Liver (tissue), 9 donors: Measurements from ENCODE around the gene PEX19. TPM values are rescaled to one million over a fixed set of nuclear protein-coding genes. Genes with fewer than 3 reads are reported as not detected.

Source experiments
- DNase-seq: peaks from one replicate; pipeline ENCODE4 v3.0.0-alpha.2; 2017; ENCODE audit warnings: low spot score
- H3K27ac ChIP-seq, 2 donors: one replicate each; pipeline ENCODE4 v1.7.0; 2013; ENCODE audit warnings: inconsistent platforms in 2 of 2, low read length in 2 of 2, control low read depth in 1 of 2, low read depth in 1 of 2, mild to moderate bottlenecking in 1 of 2
- H3K27me3 ChIP-seq, 4 donors: one replicate each; pipeline versions ENCODE4 v1.6.1 to v1.7.0; 2013; ENCODE audit warnings: low read length in 3 of 4, inconsistent platforms in 1 of 4, mild to moderate bottlenecking in 1 of 4, moderate library complexity in 1 of 4; ENCODE audit not compliant: control insufficient read depth in 4 of 4, insufficient read depth in 4 of 4
- H3K36me3 ChIP-seq, 4 donors: one replicate each; pipeline versions ENCODE4 v1.6.1 to v1.7.0; 2013; ENCODE audit warnings: low read length in 3 of 4, mild to moderate bottlenecking in 3 of 4, low read depth in 1 of 4, moderate library complexity in 1 of 4; ENCODE audit not compliant: control insufficient read depth in 4 of 4, insufficient read depth in 3 of 4
- H3K4me1 ChIP-seq, 4 donors: one replicate each; pipeline versions ENCODE4 v1.6.1 to v1.7.0; 2013; ENCODE audit warnings: low read length in 3 of 4, mild to moderate bottlenecking in 3 of 4, moderate library complexity in 1 of 4; ENCODE audit not compliant: control insufficient read depth in 4 of 4, insufficient read depth in 4 of 4
- H3K4me3 ChIP-seq, 3 donors: one replicate each; pipeline versions ENCODE4 v1.6.1 to v1.7.0; 2013; ENCODE audit warnings: low read length in 3 of 3, control low read depth in 1 of 3, low read depth in 1 of 3, mild to moderate bottlenecking in 1 of 3
- H3K9ac ChIP-seq, 2 donors: one replicate each; pipeline ENCODE4 v1.7.0; 2013; ENCODE audit warnings: low read length in 2 of 2, mild to moderate bottlenecking in 2 of 2, moderate library complexity in 2 of 2, control low read depth in 1 of 2, low read depth in 1 of 2
- H3K9me3 ChIP-seq, 4 donors: one replicate each; pipeline versions ENCODE4 v1.6.1 to v1.7.0; 2013; ENCODE audit warnings: low read length in 3 of 4; ENCODE audit not compliant: control insufficient read depth in 4 of 4
- EGR1 ChIP-seq, 2 donors: IDR thresholded peaks; 2 replicates each; pipeline ENCODE4 v1.6.1; 2016 to 2018; ENCODE audit warnings: antibody characterized with exemption in 2 of 2, low read depth in 2 of 2
- FOXA1 ChIP-seq: IDR thresholded peaks from 2 replicates; pipeline ENCODE4 v1.6.1; 2016; ENCODE audit warnings: antibody characterized with exemption
- FOXA2 ChIP-seq: IDR thresholded peaks from 2 replicates; pipeline ENCODE4 v1.6.1; 2016; ENCODE audit warnings: antibody characterized with exemption
- GABPA ChIP-seq, 2 donors: IDR thresholded peaks in 1 of 2; conservative IDR thresholded peaks in 1 of 2; 2 replicates each; pipeline ENCODE4 v1.6.1; 2016; ENCODE audit warnings: antibody characterized with exemption in 2 of 2, mild to moderate bottlenecking in 1 of 2, moderate library complexity in 1 of 2
- HNF4A ChIP-seq, 2 donors: conservative IDR thresholded peaks; 2 replicates each; pipeline ENCODE4 v1.6.1; 2016; ENCODE audit warnings: antibody characterized with exemption in 2 of 2, mild to moderate bottlenecking in 2 of 2
- HNF4G ChIP-seq: IDR thresholded peaks from 2 replicates; pipeline ENCODE4 v1.6.1; 2016; ENCODE audit warnings: antibody characterized with exemption
- JUND ChIP-seq, 2 donors: IDR thresholded peaks; 2 replicates each; pipeline ENCODE4 v1.6.1; 2016; ENCODE audit warnings: antibody characterized with exemption in 2 of 2
- NR2F2 ChIP-seq: IDR thresholded peaks from 2 replicates; pipeline ENCODE4 v1.6.1; 2016; ENCODE audit warnings: antibody characterized with exemption
- RAD21 ChIP-seq, 2 donors: IDR thresholded peaks; 2 replicates each; pipeline ENCODE4 v1.6.1; 2016; ENCODE audit warnings: antibody characterized with exemption in 2 of 2, mild to moderate bottlenecking in 2 of 2
- RXRA ChIP-seq, 2 donors: IDR thresholded peaks; 2 replicates each; pipeline ENCODE4 v1.6.1; 2017 to 2018; ENCODE audit warnings: antibody characterized with exemption in 2 of 2, mild to moderate bottlenecking in 1 of 2
- SP1 ChIP-seq: IDR thresholded peaks from 2 replicates; pipeline ENCODE4 v1.6.1; 2018; ENCODE audit warnings: antibody characterized with exemption, mild to moderate bottlenecking
- TAF1 ChIP-seq: conservative IDR thresholded peaks from 2 replicates; pipeline ENCODE4 v1.6.1; 2016; ENCODE audit warnings: antibody characterized with exemption, mild to moderate bottlenecking
- YY1 ChIP-seq: IDR thresholded peaks from 2 replicates; pipeline ENCODE4 v1.6.1; 2016; ENCODE audit warnings: antibody characterized with exemption, mild to moderate bottlenecking
- WGBS: extraction: QIAGEN DNeasy Blood & Tissue Kit; methylation state at CpG from one replicate; pipeline ENCODE4 v1.1.7; 2013; 5-methylcytosine and 5-hydroxymethylcytosine counted together
- polyA plus RNA-seq, 2 donors: library from polyadenylated mRNA; stranded (reverse) in 1 of 2; unstranded in 1 of 2; fragments of 200-250 nt in 1 of 2; fragments of >200 nt in 1 of 2; fragmentation: Nextera tagmentation in 1 of 2; extraction: Ambion mirVana in 1 of 2; gene quantifications; one replicate each; pipeline versions ENCODE4 v1.2.1 to v1.2.3, GENCODE V29; 2013 to 2015
- total RNA-seq, 2 donors: library from RNA; depleted of rRNA; stranded (reverse); fragments of >200 nt; gene quantifications; one replicate each; pipeline ENCODE4 v1.2.3, GENCODE V29; 2014
- TF ChIP-seq, protein P1 (sequence below): IDR thresholded peaks from 2 replicates; pipeline ENCODE4 v1.6.1; 2016; ENCODE audit warnings: antibody characterized with exemption
- TF ChIP-seq, protein P2 (sequence below): IDR thresholded peaks from 2 replicates; pipeline ENCODE4 v1.6.1; 2016; ENCODE audit warnings: antibody characterized with exemption, mild to moderate bottlenecking
- TF ChIP-seq, protein P3 (sequence below): IDR thresholded peaks from 2 replicates; pipeline ENCODE4 v1.6.1; 2016; ENCODE audit warnings: antibody characterized with exemption
- donor health status: healthy.
- donor health status: healthy.
- donor health status: healthy.
- donor health status: healthy.
- donor health status: healthy.

PEX19 gene
- total and polyA plus RNA-seq, 4 donors = 24.8 to 73.9 (median 43.7) TPM

- TF ChIP-seq, protein P1, sequence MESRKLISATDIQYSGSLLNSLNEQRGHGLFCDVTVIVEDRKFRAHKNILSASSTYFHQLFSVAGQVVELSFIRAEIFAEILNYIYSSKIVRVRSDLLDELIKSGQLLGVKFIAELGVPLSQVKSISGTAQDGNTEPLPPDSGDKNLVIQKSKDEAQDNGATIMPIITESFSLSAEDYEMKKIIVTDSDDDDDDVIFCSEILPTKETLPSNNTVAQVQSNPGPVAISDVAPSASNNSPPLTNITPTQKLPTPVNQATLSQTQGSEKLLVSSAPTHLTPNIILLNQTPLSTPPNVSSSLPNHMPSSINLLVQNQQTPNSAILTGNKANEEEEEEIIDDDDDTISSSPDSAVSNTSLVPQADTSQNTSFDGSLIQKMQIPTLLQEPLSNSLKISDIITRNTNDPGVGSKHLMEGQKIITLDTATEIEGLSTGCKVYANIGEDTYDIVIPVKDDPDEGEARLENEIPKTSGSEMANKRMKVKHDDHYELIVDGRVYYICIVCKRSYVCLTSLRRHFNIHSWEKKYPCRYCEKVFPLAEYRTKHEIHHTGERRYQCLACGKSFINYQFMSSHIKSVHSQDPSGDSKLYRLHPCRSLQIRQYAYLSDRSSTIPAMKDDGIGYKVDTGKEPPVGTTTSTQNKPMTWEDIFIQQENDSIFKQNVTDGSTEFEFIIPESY = no peak
- TF ChIP-seq SP1 = no peak
- no peak for TF ChIP-seq JUND (IDR thresholded peaks at IDR 0.05)
- TF ChIP-seq RXRA (IDR thresholded peaks at IDR 0.05) = no peak
- no peak for TF ChIP-seq FOXA1
- no peak for TF ChIP-seq TAF1
- no peak for TF ChIP-seq YY1
- no peak for TF ChIP-seq HNF4A (conservative IDR thresholded peaks at IDR 0.05)
- TF ChIP-seq FOXA2 = no peak
- TF ChIP-seq EGR1 (IDR thresholded peaks at IDR 0.05; ENCODE audit: low read depth in 2 of 2) = no peak
- no peak for TF ChIP-seq RAD21 (IDR thresholded peaks at IDR 0.05)
- no peak for TF ChIP-seq GABPA (IDR thresholded peaks at IDR 0.05 in 1 of 2, conservative IDR thresholded peaks at IDR 0.05 in 1 of 2)
- DNase-seq = no peak
- Histone ChIP-seq H3K9ac (no peak overlapping the region), H3K27me3 (no peaks in the 10 kb centered on the region), H3K36me3 (peaks cover 29 to 71% (median 57%) of the 10 kb centered on the region in 4 donors), H3K9me3 (no peaks in the 10 kb centered on the region), H3K4me3 (no peak overlapping the region), H3K4me1 (no peaks in the 10 kb centered on the region), H3K27ac (no peak overlapping the region)
- 88% methylated on average over 2 of the region's 2 CpGs for WGBS
Measured at GRCh38 chr1:160315359-160315758, 30.4 kb upstream of the PEX19 start.

- no peaks in the 10 kb centered on the region for H3K9me3 ChIP-seq
- 76% methylated on average over 1 of the region's 1 CpG for WGBS
- H3K9ac ChIP-seq = no peak overlapping the region
- no peak for DNase-seq
- H3K27me3 ChIP-seq = no peaks in the 10 kb centered on the region
- H3K4me3 ChIP-seq = no peak overlapping the region
- H3K27ac ChIP-seq = no peak overlapping the region
- H3K4me1 ChIP-seq = no peaks in the 10 kb centered on the region
- TF ChIP-seq FOXA1 (no peak), HNF4A (conservative IDR thresholded peaks at IDR 0.05) (no peak), HNF4G (no peak), YY1 (no peak), SP1 (no peak), EGR1 (IDR thresholded peaks at IDR 0.05; ENCODE audit: low read depth in 2 of 2) (no peak), FOXA2 (no peak), TAF1 (no peak), NR2F2 (no peak)
- TF ChIP-seq, protein P2, sequence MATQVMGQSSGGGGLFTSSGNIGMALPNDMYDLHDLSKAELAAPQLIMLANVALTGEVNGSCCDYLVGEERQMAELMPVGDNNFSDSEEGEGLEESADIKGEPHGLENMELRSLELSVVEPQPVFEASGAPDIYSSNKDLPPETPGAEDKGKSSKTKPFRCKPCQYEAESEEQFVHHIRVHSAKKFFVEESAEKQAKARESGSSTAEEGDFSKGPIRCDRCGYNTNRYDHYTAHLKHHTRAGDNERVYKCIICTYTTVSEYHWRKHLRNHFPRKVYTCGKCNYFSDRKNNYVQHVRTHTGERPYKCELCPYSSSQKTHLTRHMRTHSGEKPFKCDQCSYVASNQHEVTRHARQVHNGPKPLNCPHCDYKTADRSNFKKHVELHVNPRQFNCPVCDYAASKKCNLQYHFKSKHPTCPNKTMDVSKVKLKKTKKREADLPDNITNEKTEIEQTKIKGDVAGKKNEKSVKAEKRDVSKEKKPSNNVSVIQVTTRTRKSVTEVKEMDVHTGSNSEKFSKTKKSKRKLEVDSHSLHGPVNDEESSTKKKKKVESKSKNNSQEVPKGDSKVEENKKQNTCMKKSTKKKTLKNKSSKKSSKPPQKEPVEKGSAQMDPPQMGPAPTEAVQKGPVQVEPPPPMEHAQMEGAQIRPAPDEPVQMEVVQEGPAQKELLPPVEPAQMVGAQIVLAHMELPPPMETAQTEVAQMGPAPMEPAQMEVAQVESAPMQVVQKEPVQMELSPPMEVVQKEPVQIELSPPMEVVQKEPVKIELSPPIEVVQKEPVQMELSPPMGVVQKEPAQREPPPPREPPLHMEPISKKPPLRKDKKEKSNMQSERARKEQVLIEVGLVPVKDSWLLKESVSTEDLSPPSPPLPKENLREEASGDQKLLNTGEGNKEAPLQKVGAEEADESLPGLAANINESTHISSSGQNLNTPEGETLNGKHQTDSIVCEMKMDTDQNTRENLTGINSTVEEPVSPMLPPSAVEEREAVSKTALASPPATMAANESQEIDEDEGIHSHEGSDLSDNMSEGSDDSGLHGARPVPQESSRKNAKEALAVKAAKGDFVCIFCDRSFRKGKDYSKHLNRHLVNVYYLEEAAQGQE = no peak
- TF ChIP-seq, protein P3, sequence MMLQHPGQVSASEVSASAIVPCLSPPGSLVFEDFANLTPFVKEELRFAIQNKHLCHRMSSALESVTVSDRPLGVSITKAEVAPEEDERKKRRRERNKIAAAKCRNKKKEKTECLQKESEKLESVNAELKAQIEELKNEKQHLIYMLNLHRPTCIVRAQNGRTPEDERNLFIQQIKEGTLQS = no peak
- TF ChIP-seq, protein P1 = no peak
- peaks cover 21 to 91% (median 84%) of the 10 kb centered on the region in 4 donors for H3K36me3 ChIP-seq
Measured at GRCh38 chr1:160309571-160309970, 24.6 kb upstream of the PEX19 start.
